Measurements from ENCODE around the gene SPDYE6. TPM values are rescaled to one million over a fixed set of nuclear protein-coding genes. Genes with fewer than 3 reads are reported as not detected.
"Not testable (repeated sequence)": the region's sequence is repeated elsewhere in the genome, so short reads cannot be mapped to it uniquely, and the experiment has no call there.

Gene SPDYE6
- total RNA-seq, 1 donor from 2014 or later, result not detected

GRCh38 chr7:102364394-102364886 lies 8.2 kb upstream of the SPDYE6 start:
- Histone ChIP-seq H3K27ac (ENCODE audit: low read depth, low read length) (peak overlapping the region; percentile 93), H3K9ac (ENCODE audit: low read depth in 1 of 3, low read length in 3 of 3) (peak overlapping the region; percentile 76 to 84 (median 77)), H3K4me3 (ENCODE audit: low read length in 3 of 3) (peak overlapping the region; percentile 65 to 74 (median 74))
- H3K27me3 ChIP-seq (ENCODE audit: control insufficient read depth in 3 of 3, insufficient read depth in 3 of 3, low read length in 3 of 3); H3K36me3 ChIP-seq (ENCODE audit: control insufficient read depth in 3 of 3, insufficient read depth in 3 of 3, low read length in 3 of 3); H3K4me1 ChIP-seq (ENCODE audit: control insufficient read depth in 3 of 3, insufficient read depth in 3 of 3, low read length in 3 of 3); H3K9me3 ChIP-seq (ENCODE audit: control insufficient read depth in 3 of 3, low read length in 3 of 3): not testable (repeated sequence)

GRCh38 chr7:102363549-102364393 lies 7.5 kb upstream of the SPDYE6 start:
- H3K27me3 ChIP-seq (ENCODE audit: control insufficient read depth in 3 of 3, insufficient read depth in 3 of 3, low read length in 3 of 3); H3K9me3 ChIP-seq (ENCODE audit: control insufficient read depth in 3 of 3, low read length in 3 of 3); H3K4me1 ChIP-seq (ENCODE audit: control insufficient read depth in 3 of 3, insufficient read depth in 3 of 3, low read length in 3 of 3); H3K36me3 ChIP-seq (ENCODE audit: control insufficient read depth in 3 of 3, insufficient read depth in 3 of 3, low read length in 3 of 3): not testable (repeated sequence)
- H3K9ac ChIP-seq (ENCODE audit: low read depth in 1 of 3, low read length in 3 of 3), result peak overlapping the region; percentile 76 to 84 (median 77)
- peak overlapping the region; percentile 65 to 74 (median 74) for H3K4me3 ChIP-seq (ENCODE audit: low read length in 3 of 3)
- peak overlapping the region; percentile 93 for H3K27ac ChIP-seq (ENCODE audit: low read depth, low read length)

GRCh38 chr7:102346983-102347382 lies 9.3 kb downstream of the SPDYE6 start:
- H3K4me3 ChIP-seq (ENCODE audit: low read length in 3 of 3); H3K36me3 ChIP-seq (ENCODE audit: control insufficient read depth in 3 of 3, insufficient read depth in 3 of 3, low read length in 3 of 3); H3K27me3 ChIP-seq (ENCODE audit: control insufficient read depth in 3 of 3, insufficient read depth in 3 of 3, low read length in 3 of 3); H3K4me1 ChIP-seq (ENCODE audit: control insufficient read depth in 3 of 3, insufficient read depth in 3 of 3, low read length in 3 of 3); H3K9ac ChIP-seq (ENCODE audit: low read depth in 1 of 3, low read length in 3 of 3); H3K9me3 ChIP-seq (ENCODE audit: control insufficient read depth in 3 of 3, low read length in 3 of 3); H3K27ac ChIP-seq (ENCODE audit: low read depth, low read length): not testable (repeated sequence)

GRCh38 chr7:102340599-102341368 lies 15.5 kb downstream of the SPDYE6 start:
- not testable (repeated sequence) for H3K27me3 ChIP-seq (ENCODE audit: control insufficient read depth in 3 of 3, insufficient read depth in 3 of 3, low read length in 3 of 3); H3K27ac ChIP-seq (ENCODE audit: low read depth, low read length); H3K9me3 ChIP-seq (ENCODE audit: control insufficient read depth in 3 of 3, low read length in 3 of 3); H3K9ac ChIP-seq (ENCODE audit: low read depth in 1 of 3, low read length in 3 of 3); H3K4me1 ChIP-seq (ENCODE audit: control insufficient read depth in 3 of 3, insufficient read depth in 3 of 3, low read length in 3 of 3); H3K4me3 ChIP-seq (ENCODE audit: low read length in 3 of 3); H3K36me3 ChIP-seq (ENCODE audit: control insufficient read depth in 3 of 3, insufficient read depth in 3 of 3, low read length in 3 of 3)

GRCh38 chr7:102337420-102337819 lies 18.8 kb downstream of the SPDYE6 start:
- not testable (repeated sequence) for H3K27ac ChIP-seq (ENCODE audit: low read depth, low read length); H3K4me3 ChIP-seq (ENCODE audit: low read length in 3 of 3); H3K27me3 ChIP-seq (ENCODE audit: control insufficient read depth in 3 of 3, insufficient read depth in 3 of 3, low read length in 3 of 3); H3K9me3 ChIP-seq (ENCODE audit: control insufficient read depth in 3 of 3, low read length in 3 of 3); H3K9ac ChIP-seq (ENCODE audit: low read depth in 1 of 3, low read length in 3 of 3); H3K4me1 ChIP-seq (ENCODE audit: control insufficient read depth in 3 of 3, insufficient read depth in 3 of 3, low read length in 3 of 3); H3K36me3 ChIP-seq (ENCODE audit: control insufficient read depth in 3 of 3, insufficient read depth in 3 of 3, low read length in 3 of 3)

- H3K9ac ChIP-seq (ENCODE audit: low read depth in 1 of 3, low read length in 3 of 3); H3K27ac ChIP-seq (ENCODE audit: low read depth, low read length); H3K36me3 ChIP-seq (ENCODE audit: control insufficient read depth in 3 of 3, insufficient read depth in 3 of 3, low read length in 3 of 3); H3K4me3 ChIP-seq (ENCODE audit: low read length in 3 of 3); H3K9me3 ChIP-seq (ENCODE audit: control insufficient read depth in 3 of 3, low read length in 3 of 3); H3K27me3 ChIP-seq (ENCODE audit: control insufficient read depth in 3 of 3, insufficient read depth in 3 of 3, low read length in 3 of 3); H3K4me1 ChIP-seq (ENCODE audit: control insufficient read depth in 3 of 3, insufficient read depth in 3 of 3, low read length in 3 of 3): not testable (repeated sequence)
Observed at GRCh38 chr7:102337002-102337401, 19.2 kb downstream of the SPDYE6 start.

- not testable (repeated sequence) for H3K4me3 ChIP-seq (ENCODE audit: low read length in 3 of 3); H3K9ac ChIP-seq (ENCODE audit: low read depth in 1 of 3, low read length in 3 of 3); H3K4me1 ChIP-seq (ENCODE audit: control insufficient read depth in 3 of 3, insufficient read depth in 3 of 3, low read length in 3 of 3); H3K27ac ChIP-seq (ENCODE audit: low read depth, low read length); H3K36me3 ChIP-seq (ENCODE audit: control insufficient read depth in 3 of 3, insufficient read depth in 3 of 3, low read length in 3 of 3); H3K27me3 ChIP-seq (ENCODE audit: control insufficient read depth in 3 of 3, insufficient read depth in 3 of 3, low read length in 3 of 3); H3K9me3 ChIP-seq (ENCODE audit: control insufficient read depth in 3 of 3, low read length in 3 of 3)
Observed at GRCh38 chr7:102335574-102335973, 20.7 kb downstream of the SPDYE6 start.

- H3K4me3 ChIP-seq (ENCODE audit: low read length in 3 of 3); H3K4me1 ChIP-seq (ENCODE audit: control insufficient read depth in 3 of 3, insufficient read depth in 3 of 3, low read length in 3 of 3); H3K27me3 ChIP-seq (ENCODE audit: control insufficient read depth in 3 of 3, insufficient read depth in 3 of 3, low read length in 3 of 3); H3K27ac ChIP-seq (ENCODE audit: low read depth, low read length); H3K36me3 ChIP-seq (ENCODE audit: control insufficient read depth in 3 of 3, insufficient read depth in 3 of 3, low read length in 3 of 3); H3K9me3 ChIP-seq (ENCODE audit: control insufficient read depth in 3 of 3, low read length in 3 of 3); H3K9ac ChIP-seq (ENCODE audit: low read depth in 1 of 3, low read length in 3 of 3): not testable (repeated sequence)
Observed at GRCh38 chr7:102330666-102331460, 25.4 kb downstream of the SPDYE6 start.

- H3K36me3 ChIP-seq (ENCODE audit: control insufficient read depth in 3 of 3, insufficient read depth in 3 of 3, low read length in 3 of 3); H3K27me3 ChIP-seq (ENCODE audit: control insufficient read depth in 3 of 3, insufficient read depth in 3 of 3, low read length in 3 of 3); H3K9me3 ChIP-seq (ENCODE audit: control insufficient read depth in 3 of 3, low read length in 3 of 3); H3K4me1 ChIP-seq (ENCODE audit: control insufficient read depth in 3 of 3, insufficient read depth in 3 of 3, low read length in 3 of 3); H3K4me3 ChIP-seq (ENCODE audit: low read length in 3 of 3); H3K27ac ChIP-seq (ENCODE audit: low read depth, low read length); H3K9ac ChIP-seq (ENCODE audit: low read depth in 1 of 3, low read length in 3 of 3): not testable (repeated sequence)
Observed at GRCh38 chr7:102329366-102329765, 26.9 kb downstream of the SPDYE6 start.

GRCh38 chr7:102328863-102329262 lies 27.4 kb downstream of the SPDYE6 start:
- not testable (repeated sequence) for H3K27ac ChIP-seq (ENCODE audit: low read depth, low read length); H3K9me3 ChIP-seq (ENCODE audit: control insufficient read depth in 3 of 3, low read length in 3 of 3); H3K36me3 ChIP-seq (ENCODE audit: control insufficient read depth in 3 of 3, insufficient read depth in 3 of 3, low read length in 3 of 3); H3K4me3 ChIP-seq (ENCODE audit: low read length in 3 of 3); H3K9ac ChIP-seq (ENCODE audit: low read depth in 1 of 3, low read length in 3 of 3); H3K27me3 ChIP-seq (ENCODE audit: control insufficient read depth in 3 of 3, insufficient read depth in 3 of 3, low read length in 3 of 3); H3K4me1 ChIP-seq (ENCODE audit: control insufficient read depth in 3 of 3, insufficient read depth in 3 of 3, low read length in 3 of 3)

Data from skeletal muscle tissue (tissue), 4 donors.